Lower leg skin (tissue), 4 donors: ENCODE data around the gene CMTM3. TPM values are rescaled to one million over a fixed set of nuclear protein-coding genes. Genes with fewer than 3 reads are reported as not detected.

Source experiments
- DNase-seq, 2 donors: peaks; one replicate each; pipeline ENCODE4 v3.0.0-alpha.2; 2019; ENCODE audit warnings: low spot score in 2 of 2
- H3K4me3 ChIP-seq: fragments of 200-600 bp; sonication (generic); 2 replicates; pipeline ENCODE4 v1.5.1; 2017; ENCODE audit warnings: mild to moderate bottlenecking, low read depth; ENCODE audit not compliant: poor library complexity, severe bottlenecking
- CTCF ChIP-seq, 3 donors: fragments of 450-650 bp; IDR thresholded peaks; one replicate each; pipeline ENCODE4 v1.5.1; 2016; ENCODE audit warnings: antibody characterized with exemption in 3 of 3, mild to moderate bottlenecking in 3 of 3, moderate library complexity in 2 of 3
- POLR2A ChIP-seq, 2 donors: fragments of 450-650 bp; IDR thresholded peaks; one replicate each; pipeline ENCODE4 v1.6.1; 2016 to 2017; ENCODE audit warnings: antibody characterized with exemption in 2 of 2, mild to moderate bottlenecking in 1 of 2, moderate library complexity in 1 of 2
- WGBS, 2 donors: methylation state at CpG; one replicate each; pipeline ENCODE4 v1.1.5; 2018; 5-methylcytosine and 5-hydroxymethylcytosine counted together
- intact Hi-C: fragments of 100-400 bp; cut with DNase I; formaldehyde crosslinking; loops from one replicate; pipeline ENCODE4 v1.15.0; 2023; ENCODE audit warnings: low total_unique reads
- total RNA-seq, 4 donors: library from RNA; depleted of rRNA; stranded (reverse); fragments of >200 nt; gene quantifications; one replicate each; pipeline ENCODE4 v1.1.0, GENCODE V29; 2016

Gene CMTM3
- total RNA-seq, 4 donors from 2014 or later, result 7.9 to 15.9 (median 10.0) TPM

- intact Hi-C loops, result loop anchor here (10.0 kb wide), 1 partner anchor 209 kb away; no protein-coding TSS in a partner anchor
- no peak overlapping the region for H3K4me3 ChIP-seq
- WGBS, 2 donors, result 85 to 88% methylated on average over 12 of the region's 12 CpGs
Observed at GRCh38 chr16:66614161-66614802, 9.8 kb downstream of the CMTM3 start.

DNA sequence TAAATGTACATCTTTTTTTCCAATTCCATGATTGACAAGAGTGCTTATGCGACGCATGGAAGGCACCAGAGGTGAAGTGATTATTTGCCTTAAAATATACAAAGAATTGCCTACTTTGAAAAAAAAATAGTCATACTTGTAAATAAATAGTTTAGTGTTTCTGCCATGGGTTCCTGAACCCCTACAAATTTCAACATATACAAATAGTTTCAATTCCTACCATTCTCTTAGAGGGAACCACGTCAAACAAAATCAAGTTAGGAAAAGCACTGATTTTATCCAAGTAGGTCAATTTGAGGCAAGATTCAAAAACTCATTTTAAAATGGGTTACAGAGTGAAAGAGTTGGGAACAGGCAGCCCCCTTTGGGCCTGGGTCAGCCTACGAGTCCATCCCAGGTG is 11.7 kb downstream of the CMTM3 start:
- intact Hi-C loops, result loop anchor here (10.0 kb wide), 1 partner anchor 211 kb away; no protein-coding TSS in a partner anchor
- TF ChIP-seq POLR2A (IDR thresholded peaks at IDR 0.05), result no peak
- no peak for TF ChIP-seq CTCF (IDR thresholded peaks at IDR 0.05)
- 89 to 95% methylated on average over 4 of the region's 4 CpGs for WGBS, 2 donors
- no peak overlapping the region for H3K4me3 ChIP-seq
- no peak for DNase-seq

More at GRCh38 chr16:66614161-66614802, 9.8 kb downstream of the CMTM3 start:
- no peak for DNase-seq
- TF ChIP-seq POLR2A (IDR thresholded peaks at IDR 0.05) (no peak), CTCF (IDR thresholded peaks at IDR 0.05) (no peak)

GRCh38 chr16:66616592-66616991 is 12.1 kb downstream of the CMTM3 start:
- no peak overlapping the region for H3K4me3 ChIP-seq
- DNase-seq, result no peak
- TF ChIP-seq POLR2A (IDR thresholded peaks at IDR 0.05) (no peak), CTCF (IDR thresholded peaks at IDR 0.05) (no peak)
- intact Hi-C loops, result loop anchor here (10.0 kb wide), 1 partner anchor 212 kb away; no protein-coding TSS in a partner anchor
- 75 to 83% methylated on average over 9 of the region's 9 CpGs for WGBS, 2 donors

DNA sequence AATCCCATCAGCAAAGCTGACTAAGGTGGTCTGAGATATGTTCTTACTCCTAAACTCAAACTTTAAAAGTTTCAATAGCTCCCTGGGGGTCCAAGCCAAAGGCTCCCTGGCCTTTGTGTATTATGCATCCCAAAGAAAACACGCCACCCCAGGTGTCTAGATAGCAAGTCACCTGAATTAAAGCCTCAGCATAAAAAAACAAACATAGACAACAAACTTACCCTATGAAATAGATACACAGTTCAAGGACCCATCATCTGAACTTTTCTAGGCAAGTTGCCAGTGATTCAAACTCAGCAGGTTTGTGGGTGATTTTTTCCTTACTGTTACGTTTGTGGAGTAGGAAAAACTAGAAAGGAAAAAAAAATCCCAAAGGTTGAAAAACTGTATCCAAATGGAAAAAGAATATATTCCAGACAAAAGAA is 12.5 kb downstream of the CMTM3 start:
- WGBS, 2 donors, result 75 to 91% methylated on average over 2 of the region's 2 CpGs
- H3K4me3 ChIP-seq, result no peak overlapping the region
- no peak for DNase-seq
- intact Hi-C loops, result loop anchor here (10.0 kb wide), 1 partner anchor 212 kb away; no protein-coding TSS in a partner anchor
- TF ChIP-seq CTCF (IDR thresholded peaks at IDR 0.05), result no peak
- TF ChIP-seq POLR2A (IDR thresholded peaks at IDR 0.05), result no peak

DNA sequence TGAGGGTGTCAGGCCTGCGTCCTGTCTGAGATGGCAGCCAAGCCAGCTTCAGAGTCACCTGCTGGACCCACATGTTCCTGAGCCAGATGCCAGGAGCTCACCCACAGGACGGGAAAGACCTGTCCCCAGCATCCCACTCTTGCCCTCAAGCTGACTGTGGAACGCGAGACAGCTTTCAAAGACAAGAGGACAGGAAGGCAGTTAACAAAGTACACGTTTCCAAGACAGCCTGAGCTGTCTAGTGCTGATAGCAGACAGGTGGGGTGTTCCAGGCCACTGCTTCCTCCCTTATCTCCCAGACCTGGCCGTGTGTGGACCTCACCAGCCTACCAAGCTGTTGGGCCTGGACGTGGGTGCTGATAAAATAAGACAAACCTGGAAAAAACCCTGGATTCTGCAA is 13.2 kb downstream of the CMTM3 start:
- DNase-seq, result no peak
- intact Hi-C loops, result loop anchor here (10.0 kb wide), 1 partner anchor 213 kb away; no protein-coding TSS in a partner anchor
- WGBS, 2 donors, result 57 to 58% methylated on average over 7 of the region's 7 CpGs
- TF ChIP-seq CTCF (IDR thresholded peaks at IDR 0.05), result no peak
- no peak overlapping the region for H3K4me3 ChIP-seq
